RWPE1 (cell line): ENCODE measurements around the gene CCDC60.

ENCODE experiments used
- CTCF ChIA-PET: fragments of 350-600 bp; sonication (Branson Sonifier 250); formaldehyde crosslinking; extraction: SDS; loops from one replicate; lab custom pipeline; 2021; lab: Yijun Ruan, JAX
- POLR2A ChIA-PET: fragments of 400-600 bp; formaldehyde crosslinking; extraction: SDS; loops from one replicate; lab custom pipeline; 2020; ENCODE audit warnings: antibody characterized with exemption; ENCODE audit not compliant: low non-redundant PET; lab: Yijun Ruan, JAX
- DNase-seq: peaks from one replicate; pipeline ENCODE4 v3.0.0; 2012; ENCODE audit warnings: low spot score
- H3K27ac ChIP-seq: fragments of 450-650 bp; 2 replicates; pipeline ENCODE4 v1.5.1; 2017
- CTCF ChIP-seq: fragments of 450-650 bp; conservative IDR thresholded peaks from 2 replicates; pipeline ENCODE4 v1.5.1; 2017; ENCODE audit warnings: low read depth, mild to moderate bottlenecking

Gene CCDC60

GRCh38 chr12:119399301-119399700 is 64.8 kb downstream of the CCDC60 start:
- ChIA-PET POLR2A (no interaction called here), CTCF (no interaction called here)
- DNase-seq, result no peak
- no peak for TF ChIP-seq CTCF
- no peak overlapping the region for H3K27ac ChIP-seq

- TF ChIP-seq CTCF, result no peak
- ChIA-PET POLR2A (no interaction called here), CTCF (interaction anchor here (0.6 to 0.9 kb wide), 3 partner anchors 86 to 1315 kb away, joined by 3 to 4 read pairs (median 3); no protein-coding TSS in a partner anchor)
- DNase-seq, result no peak
- no peak overlapping the region for H3K27ac ChIP-seq
Measured at GRCh38 chr12:119406308-119406707, 71.8 kb downstream of the CCDC60 start.

GRCh38 chr12:119406811-119407210 is 72.3 kb downstream of the CCDC60 start:
- no peak for DNase-seq
- POLR2A ChIA-PET, result no interaction called here
- no peak overlapping the region for H3K27ac ChIP-seq
- no peak for TF ChIP-seq CTCF
- CTCF ChIA-PET, result interaction anchor here (0.6 to 0.9 kb wide), 3 partner anchors 85 to 1316 kb away, joined by 3 to 4 read pairs (median 3); no protein-coding TSS in a partner anchor

DNA sequence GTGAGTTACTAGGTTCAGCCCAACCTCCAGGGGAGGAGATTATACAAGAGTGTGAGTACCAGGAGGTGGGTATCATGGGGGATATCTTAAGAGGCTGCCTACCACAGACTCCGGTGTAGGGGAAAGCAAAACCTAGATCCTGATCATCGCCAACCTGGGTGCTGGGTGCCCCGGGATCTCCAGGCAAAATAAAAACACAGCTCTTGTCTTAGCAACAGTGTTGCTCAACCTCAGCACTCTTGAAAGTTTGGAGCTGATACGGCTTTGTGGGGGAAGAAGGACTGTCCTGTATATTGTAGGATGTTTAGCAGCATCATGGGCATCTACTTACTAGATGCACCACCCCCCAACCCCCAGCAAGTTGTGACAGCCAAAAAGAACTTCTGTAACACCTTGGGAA is 74.5 kb downstream of the CCDC60 start:
- TF ChIP-seq CTCF, result no peak
- CTCF ChIA-PET, result no interaction called here
- H3K27ac ChIP-seq, result no peak overlapping the region
- DNase-seq, result no peak
- POLR2A ChIA-PET, result no interaction called here

GRCh38 chr12:119410396-119410795 is 75.9 kb downstream of the CCDC60 start:
- POLR2A ChIA-PET, result no interaction called here
- TF ChIP-seq CTCF, result no peak
- DNase-seq, result no peak
- CTCF ChIA-PET, result interaction anchor here (0.6 to 1.0 kb wide), 3 partner anchors 35 to 1555 kb away, joined by 3 to 4 read pairs (median 3); no protein-coding TSS in a partner anchor
- no peak overlapping the region for H3K27ac ChIP-seq

DNA sequence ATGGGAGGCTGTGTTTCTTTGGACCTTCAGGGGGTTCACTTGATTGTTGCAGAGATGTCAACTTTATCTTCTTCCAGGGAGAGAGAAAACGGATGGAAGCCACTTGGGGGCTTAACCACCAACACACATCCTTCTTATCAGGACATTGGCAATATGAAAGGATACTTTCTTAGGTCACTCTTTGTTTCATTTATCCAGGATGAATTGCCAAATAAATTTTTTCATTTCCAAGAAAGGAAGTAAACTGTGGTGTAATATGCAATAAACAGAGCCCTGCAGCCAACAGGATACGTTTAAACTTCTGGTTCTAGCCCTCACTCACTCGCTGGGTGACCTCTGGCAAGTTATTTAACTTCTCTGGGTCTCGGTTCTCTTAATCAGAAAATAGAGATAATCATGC is 77.8 kb downstream of the CCDC60 start:
- TF ChIP-seq CTCF, result no peak
- DNase-seq, result no peak
- POLR2A ChIA-PET, result no interaction called here
- H3K27ac ChIP-seq, result no peak overlapping the region
- CTCF ChIA-PET, result interaction anchor here (0.6 to 1.3 kb wide), 3 partner anchors 134 to 520 kb away, joined by 3 to 5 read pairs (median 3); no protein-coding TSS in a partner anchor
